ENCODE results near the gene COX19.

Gene COX19

DNA sequence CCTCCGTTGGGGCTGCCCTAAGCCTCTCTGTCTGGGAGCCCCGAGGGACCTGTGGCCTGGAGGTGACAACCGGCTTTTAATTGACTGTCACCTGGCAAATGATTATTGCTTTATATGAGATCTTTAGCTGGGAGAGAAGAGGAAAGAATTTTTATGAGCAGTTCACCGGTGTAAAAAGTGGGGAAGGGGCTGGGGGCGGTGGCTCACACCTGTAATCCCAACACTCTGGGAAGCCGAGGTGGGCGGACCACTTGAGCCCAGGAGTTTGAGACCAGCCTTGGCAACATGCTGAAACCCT, 2.6 kb upstream of the COX19 start:
- DNase-seq (ENCODE audit: low read depth) = no peak

GRCh38 chr7:977326-978048, 2.1 kb upstream of the COX19 start:
- DNase-seq (ENCODE audit: low read depth) = no peak

- DNase-seq (ENCODE audit: low read depth) = no peak
These were observed 1.6 kb upstream of the COX19 start for GRCh38 chr7:976901-977325.

GRCh38 chr7:975702-976473, 539 bp upstream of the COX19 start:
- DNase-seq (ENCODE audit: low read depth) = no peak

DNA sequence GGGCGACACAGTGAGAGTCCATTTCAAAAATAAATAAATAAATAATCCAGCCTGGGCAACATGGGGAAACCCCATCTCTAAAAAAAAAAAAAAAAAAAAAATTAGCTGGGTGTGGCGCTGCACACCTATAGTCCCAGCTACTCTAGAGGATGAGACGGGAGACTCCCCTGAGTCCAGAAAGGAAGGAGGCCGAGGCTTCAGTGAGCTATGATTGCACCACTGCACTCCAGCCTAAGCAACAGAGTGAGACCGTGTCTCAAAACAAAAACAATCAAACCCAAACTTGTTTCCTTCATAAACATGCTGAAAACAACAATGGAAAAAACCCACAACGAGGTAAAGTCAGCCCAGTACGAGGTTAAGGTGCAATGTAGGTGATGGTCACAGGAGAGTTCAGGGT, 1.2 kb downstream of the COX19 start:
- no peak for DNase-seq (ENCODE audit: low read depth)

- no peak for DNase-seq (ENCODE audit: low read depth)
These were observed 2.0 kb downstream of the COX19 start for GRCh38 chr7:973312-973711.

DNA sequence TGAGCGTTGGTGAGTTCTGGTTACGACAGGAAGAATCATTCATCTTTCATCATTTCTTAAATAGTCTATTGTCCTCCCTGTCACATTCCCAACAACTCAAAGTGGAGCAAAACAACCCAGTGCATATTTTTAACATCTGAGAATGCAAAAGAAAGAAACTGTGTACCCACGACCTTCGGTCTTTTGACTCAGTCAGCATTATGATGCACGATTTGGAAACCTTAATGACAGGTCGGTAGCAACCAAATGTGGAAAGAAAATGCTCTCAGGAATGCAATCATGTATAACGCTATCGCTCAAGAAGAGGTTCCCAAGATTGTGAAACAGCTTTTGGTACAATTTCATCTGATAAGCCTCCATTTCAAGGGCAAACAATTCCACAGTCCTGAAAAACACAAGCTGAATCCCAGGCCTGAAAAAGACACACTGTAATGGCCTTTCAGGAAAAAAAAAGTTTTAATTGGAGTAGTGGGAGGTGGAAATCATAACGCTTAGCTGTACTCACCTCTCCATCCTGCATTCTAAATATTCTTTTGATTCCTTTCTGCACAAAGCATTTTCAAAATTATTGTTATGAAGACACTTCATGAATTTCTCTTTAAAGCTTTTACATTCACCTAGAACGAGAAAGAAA, 2.6 kb downstream of the COX19 start:
- DNase-seq (ENCODE audit: low read depth) = no peak

DNA sequence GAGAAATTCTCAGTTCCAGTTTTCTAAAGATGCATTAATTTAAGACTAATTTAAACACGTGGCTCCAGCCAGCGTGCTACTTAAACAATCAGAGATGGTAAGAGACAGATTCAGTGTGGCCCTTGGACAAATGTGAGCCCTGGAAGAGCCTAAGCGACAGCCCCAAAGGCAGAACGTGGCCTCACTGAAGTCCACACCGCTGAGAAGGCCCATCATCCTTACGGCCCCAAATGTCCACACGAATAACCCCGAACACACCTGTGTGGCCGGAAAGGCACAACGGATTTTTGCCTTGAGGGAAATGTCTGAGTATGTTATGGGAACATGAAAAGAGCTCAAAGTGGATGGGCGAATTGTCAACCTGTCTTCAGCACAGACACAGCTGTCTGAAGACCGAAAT, 3.2 kb downstream of the COX19 start:
- DNase-seq (ENCODE audit: low read depth) = no peak

DNA sequence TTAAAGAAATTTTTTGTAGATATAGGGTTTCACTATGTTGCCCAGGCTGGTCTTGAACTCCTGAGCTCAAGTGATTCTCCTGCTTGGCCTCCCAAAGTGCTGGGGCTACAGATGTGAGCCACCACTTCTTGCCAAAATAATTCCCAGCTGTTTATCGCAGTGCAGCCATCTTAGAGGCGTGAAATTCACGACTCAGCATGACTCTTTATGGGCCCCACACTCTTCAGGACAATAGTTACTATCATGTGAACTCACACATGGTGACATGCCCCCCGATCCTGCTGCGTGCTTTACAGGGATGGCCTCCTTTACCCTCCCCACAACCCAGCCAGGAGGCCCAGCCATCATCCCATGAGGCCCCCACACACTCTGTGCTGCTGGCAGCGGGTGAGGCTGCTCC, 4.6 kb downstream of the COX19 start:
- DNase-seq (ENCODE audit: low read depth) = no peak

DNA sequence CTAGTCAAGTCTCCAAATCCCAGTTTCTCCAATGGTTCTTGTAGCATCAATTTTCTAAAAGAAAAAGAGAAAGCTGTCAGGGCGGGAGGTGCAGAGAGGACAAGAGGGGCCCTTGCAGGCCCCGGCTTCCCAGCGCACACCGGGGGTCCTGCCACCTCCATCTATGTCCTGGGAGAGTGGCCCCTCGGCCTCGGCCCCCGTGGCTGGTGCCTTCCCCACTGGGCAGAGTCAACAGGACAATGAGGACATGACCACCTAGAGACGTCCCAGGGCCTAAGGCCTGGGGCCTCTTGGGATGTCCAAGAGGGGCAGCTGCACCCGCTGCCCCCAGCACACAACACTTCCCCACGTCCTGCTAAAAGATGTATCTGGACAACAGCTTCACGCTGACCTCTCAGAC, 5.9 kb downstream of the COX19 start:
- no peak for DNase-seq (ENCODE audit: low read depth)

GRCh38 chr7:968205-969105, 6.9 kb downstream of the COX19 start:
- no peak for DNase-seq (ENCODE audit: low read depth)

- DNase-seq (ENCODE audit: low read depth) = no peak
These were observed 7.8 kb downstream of the COX19 start for GRCh38 chr7:967361-968082.

DNA sequence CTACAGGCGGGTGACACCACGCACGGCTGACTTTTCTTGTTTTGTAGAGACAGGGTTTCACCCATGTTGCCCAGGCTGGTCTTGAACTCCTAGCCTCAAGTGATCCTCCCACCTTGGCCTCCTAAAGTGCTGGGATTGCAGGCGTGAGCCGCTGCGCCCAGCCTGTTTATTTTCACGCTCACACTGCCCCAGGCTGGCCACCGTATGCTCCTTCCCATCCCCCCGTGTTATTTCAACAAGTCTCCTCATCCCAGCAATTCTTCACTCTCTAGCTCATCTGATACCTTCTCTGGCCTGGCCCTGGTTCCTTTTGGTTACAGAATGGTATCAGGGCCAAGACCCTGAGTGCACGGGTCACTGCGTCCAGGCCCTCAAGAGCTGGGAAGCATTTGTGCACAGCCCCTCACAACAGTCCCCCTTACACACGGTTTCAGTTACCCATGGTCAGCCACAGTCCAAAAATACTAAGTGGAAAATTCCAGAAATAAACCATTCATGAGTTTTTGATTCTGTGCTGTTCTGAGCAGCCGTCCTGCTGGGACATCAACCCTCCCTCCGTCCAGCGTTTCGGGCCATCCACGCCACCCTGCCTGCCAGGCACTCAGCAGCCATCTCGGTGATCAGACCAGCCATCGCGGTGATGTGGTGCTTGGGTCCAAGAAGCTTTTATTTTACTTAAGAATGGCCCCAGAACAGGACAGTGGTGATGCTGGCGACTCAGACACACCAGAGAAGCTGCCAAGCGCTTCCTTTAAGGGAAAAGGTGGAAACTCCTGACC, 8.9 kb downstream of the COX19 start:
- DNase-seq (ENCODE audit: low read depth) = no peak

- DNase-seq (ENCODE audit: low read depth) = no peak
These were observed 10.7 kb downstream of the COX19 start for GRCh38 chr7:964401-965231.

DNA sequence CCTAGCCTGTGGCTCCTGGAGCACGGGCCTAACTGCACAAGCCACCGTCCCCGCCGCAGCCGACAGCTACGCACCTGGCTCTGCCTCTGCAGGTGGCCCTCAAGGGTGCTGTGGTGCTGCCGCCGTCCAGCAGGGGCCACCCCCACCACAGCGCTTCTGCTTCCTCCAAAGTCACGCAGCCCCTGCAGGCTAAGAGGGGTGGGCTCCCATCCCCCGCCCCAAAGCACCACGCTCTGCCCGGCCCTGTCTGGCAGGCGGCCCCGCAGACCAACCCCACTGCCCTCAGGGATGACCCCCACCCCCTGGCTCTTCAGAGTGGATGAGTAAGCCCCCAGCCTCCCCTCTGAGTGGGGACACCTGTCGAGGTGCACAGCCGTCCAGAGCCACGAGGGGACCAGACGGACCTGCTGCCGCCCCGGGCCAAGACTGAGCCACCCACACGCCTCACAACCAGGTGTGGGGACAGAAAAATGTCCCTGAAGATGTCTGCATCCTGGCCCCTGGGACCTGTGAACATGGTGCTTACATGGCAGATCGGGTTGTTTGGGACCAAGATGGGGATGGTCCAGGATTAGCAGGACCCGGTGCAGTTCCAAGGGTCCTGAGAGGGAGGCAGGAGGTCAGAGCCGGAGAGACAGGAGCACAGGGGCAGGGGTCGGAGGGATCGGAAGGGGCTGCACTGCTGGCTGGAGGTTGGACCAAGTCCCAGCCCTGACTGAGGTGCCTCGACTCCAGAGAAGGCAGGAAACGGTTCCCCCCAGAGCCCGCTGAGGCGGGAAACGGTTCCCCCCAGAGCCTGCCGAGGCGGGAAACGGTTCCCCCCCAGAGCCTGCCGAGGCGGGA, 11.9 kb downstream of the COX19 start:
- no peak for DNase-seq (ENCODE audit: low read depth)

DNA sequence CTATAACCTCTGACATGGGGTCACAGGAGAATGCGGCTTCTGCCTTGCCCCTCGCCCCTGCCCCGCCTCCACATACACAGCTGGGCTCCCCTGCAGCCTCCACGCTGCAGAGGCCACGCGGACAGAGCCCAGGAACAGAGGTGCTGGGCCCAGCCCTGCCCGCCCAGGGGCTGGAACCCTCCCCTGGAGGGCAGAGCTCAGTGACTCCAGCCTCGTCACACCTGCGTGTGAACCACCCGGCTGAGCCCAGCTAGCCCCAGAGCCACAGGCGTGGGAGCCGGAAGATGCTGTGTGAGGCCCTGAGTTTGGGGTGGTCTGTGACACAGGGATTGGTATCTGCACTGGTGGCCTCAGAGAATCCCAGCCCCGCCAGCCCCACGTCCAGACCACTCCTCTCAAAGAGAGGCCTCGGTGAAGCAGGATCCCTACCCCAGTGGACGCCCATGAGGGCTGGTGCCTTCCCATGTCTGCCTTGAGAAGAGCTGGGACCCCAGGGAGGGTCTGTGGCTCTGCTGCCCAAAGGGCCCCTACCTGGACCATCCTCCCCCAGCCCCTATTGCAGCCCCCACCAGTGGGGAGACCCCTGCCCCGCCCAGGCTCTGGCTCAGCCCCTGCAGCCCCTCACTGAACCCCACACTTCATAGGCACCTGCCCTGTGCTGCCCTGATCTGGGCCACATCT, 12.8 kb downstream of the COX19 start:
- DNase-seq (ENCODE audit: low read depth) = no peak

DNA sequence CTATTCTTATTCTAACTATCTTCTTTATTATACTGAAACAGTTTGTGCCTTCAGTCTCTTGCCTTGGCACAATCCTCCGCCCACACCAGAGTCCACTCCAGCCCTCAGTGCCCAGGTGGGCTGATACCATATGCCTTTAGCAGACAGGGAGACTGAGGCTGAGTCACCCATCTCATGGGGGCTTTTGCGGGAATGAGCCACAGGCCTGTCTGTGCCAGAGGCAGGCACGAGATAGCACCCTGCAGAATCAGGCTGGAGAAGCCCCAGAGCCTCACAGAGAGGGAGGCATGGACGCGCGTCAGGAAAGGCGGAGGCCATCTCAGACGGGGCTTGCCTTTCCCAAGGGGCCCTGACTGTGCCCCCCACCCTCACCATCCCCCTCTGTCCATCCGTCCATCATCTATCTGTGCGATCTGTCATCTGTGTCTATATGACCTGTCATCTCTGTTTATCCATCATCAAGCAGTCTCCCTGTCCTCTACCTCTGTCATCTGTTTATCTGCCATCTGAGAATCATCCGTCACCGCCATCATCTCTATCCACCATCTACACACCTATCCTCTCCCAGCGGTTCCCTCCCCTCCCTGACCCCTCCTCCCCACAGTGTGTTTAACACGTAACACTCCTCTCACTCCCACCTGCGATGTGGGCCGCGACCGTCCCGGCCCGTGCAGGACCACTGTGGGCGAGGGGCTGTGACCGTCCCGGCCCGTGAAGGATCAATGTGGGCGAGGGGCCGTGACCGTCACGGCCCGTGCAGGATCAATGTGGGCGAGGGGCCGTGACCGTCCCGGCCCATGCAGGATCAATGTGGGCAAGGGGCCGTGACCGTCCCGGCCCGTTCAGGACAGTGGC, 13.6 kb downstream of the COX19 start:
- DNase-seq (ENCODE audit: low read depth) = no peak
